SU-DHL-6 (cell line): ENCODE data around the gene ZNF91.

Source experiments
- H2AFZ ChIP-seq: fragments of 200-600 bp; sonication (generic); 2 replicates; pipeline ENCODE4 v1.6.1; 2014; ENCODE audit warnings: low read depth, mild to moderate bottlenecking, moderate library complexity, mixed read lengths, antibody characterized with exemption, low read length; ENCODE audit not compliant: severe bottlenecking
- H3F3A ChIP-seq: fragments of 200-600 bp; shearing (Covaris generic); 2 replicates; pipeline ENCODE4 v1.6.0; 2016; ENCODE audit warnings: antibody characterized with exemption, mild to moderate bottlenecking; ENCODE audit not compliant: insufficient read depth
- H3K27ac ChIP-seq: fragments of 200-600 bp; sonication (generic); 2 replicates; pipeline ENCODE4 v1.5.1; 2016; ENCODE audit warnings: low read depth, mild to moderate bottlenecking, low read length, moderate library complexity, mixed read lengths
- H3K27me3 ChIP-seq: fragments of 200-600 bp; sonication (generic), shearing (Covaris generic); 2 replicates; pipeline ENCODE4 v1.6.0; 2014; ENCODE audit warnings: mild to moderate bottlenecking, low read length
- H3K36me3 ChIP-seq: fragments of 200-600 bp; sonication (generic); 2 replicates; pipeline ENCODE4 v1.6.1; 2014; ENCODE audit warnings: mild to moderate bottlenecking, low read length, mixed read lengths
- H3K4me2 ChIP-seq: fragments of 300-600, 200-600 bp; shearing (Covaris generic), sonication (generic); 2 replicates; pipeline ENCODE4 v1.6.0; 2014; ENCODE audit warnings: low read length, low read depth, mild to moderate bottlenecking; ENCODE audit not compliant: poor library complexity, severe bottlenecking
- H3K4me3 ChIP-seq: fragments of 200-600 bp; sonication (generic); 2 replicates; pipeline ENCODE4 v1.5.1; 2014; ENCODE audit warnings: antibody characterized with exemption, low read length, mild to moderate bottlenecking, mixed read lengths; ENCODE audit not compliant: insufficient read depth, poor library complexity, severe bottlenecking
- H3K79me2 ChIP-seq: fragments of 200-600 bp; sonication (generic); 2 replicates; pipeline ENCODE4 v1.6.1; 2014; ENCODE audit warnings: mild to moderate bottlenecking, low read length, moderate library complexity; ENCODE audit not compliant: insufficient read depth
- H3K9ac ChIP-seq: fragments of 200-600 bp; sonication (generic); 2 replicates; pipeline ENCODE4 v1.7.0; 2014; ENCODE audit warnings: mild to moderate bottlenecking, low read length
- H3K9me2 ChIP-seq: fragments of 200-600 bp; sonication (generic); replicated peaks from 2 replicates; pipeline ENCODE4 v1.6.1; 2014; ENCODE audit warnings: low read length; ENCODE audit not compliant: insufficient read depth
- H3K9me3 ChIP-seq: fragments of 200-600 bp; sonication (generic); 2 replicates; pipeline ENCODE4 v1.6.1; 2014; ENCODE audit warnings: low read length, mixed read lengths; ENCODE audit not compliant: insufficient read depth
- H4K20me1 ChIP-seq: fragments of 200-600 bp; sonication (generic); 2 replicates; pipeline ENCODE4 v1.6.1; 2014; ENCODE audit warnings: low read depth, mild to moderate bottlenecking, antibody characterized with exemption, low read length, moderate library complexity, mixed read lengths
- CTCF ChIP-seq: fragments of 200-600 bp; sonication (generic); IDR thresholded peaks from one replicate; pipeline ENCODE4 v1.5.1; 2017; ENCODE audit warnings: antibody characterized with exemption, mild to moderate bottlenecking, low read length, moderate library complexity; ENCODE audit not compliant: insufficient read depth, poor library complexity, severe bottlenecking
- EZH2phosphoT487 ChIP-seq: fragments of 200-600 bp; sonication (generic), shearing (Covaris generic); conservative IDR thresholded peaks from 2 replicates; pipeline ENCODE4 v1.6.1; 2018; ENCODE audit warnings: mild to moderate bottlenecking, antibody characterized with exemption, low read length, moderate library complexity, mixed read lengths

The ZNF91 gene

GRCh38 chr19:23393121-23393520 lies 2.1 kb downstream of the ZNF91 start:
- Histone ChIP-seq H3K79me2 (peaks cover 66% of the 10 kb centered on the region), H3K9ac (no peak overlapping the region), H3K4me2 (peak overlapping the region; percentile 67), H3K27ac (0 out of 2 replicates have a peak overlapping the region, but pooled peaks have one; percentile 9), H4K20me1 (no peaks in the 10 kb centered on the region), H3K4me3 (peak overlapping the region; percentile 8), H3K27me3 (no peaks in the 10 kb centered on the region), H2AFZ (no peak overlapping the region), H3K9me3 (no peaks in the 10 kb centered on the region), H3K9me2 (no peaks in the 10 kb centered on the region), H3F3A (no peaks in the 10 kb centered on the region), H3K36me3 (peaks cover 36% of the 10 kb centered on the region)
- no peak for TF ChIP-seq EZH2phosphoT487
- TF ChIP-seq CTCF = no peak

GRCh38 chr19:23391236-23391635 lies 4.0 kb downstream of the ZNF91 start:
- TF ChIP-seq EZH2phosphoT487 (no peak), CTCF (no peak)
- no peaks in the 10 kb centered on the region for H4K20me1 ChIP-seq
- H3K9me3 ChIP-seq = 0 out of 2 replicates have a peak, but pooled peaks cover 7% of the 10 kb centered on the region
- no peaks in the 10 kb centered on the region for H3K27me3 ChIP-seq
- H2AFZ ChIP-seq = no peak overlapping the region
- H3K4me3 ChIP-seq = no peak overlapping the region
- H3K9ac ChIP-seq = no peak overlapping the region
- no peak overlapping the region for H3K27ac ChIP-seq
- peaks cover 85% of the 10 kb centered on the region for H3K79me2 ChIP-seq
- H3F3A ChIP-seq = no peaks in the 10 kb centered on the region
- H3K9me2 ChIP-seq = no peaks in the 10 kb centered on the region
- peaks cover 47% of the 10 kb centered on the region for H3K36me3 ChIP-seq
- H3K4me2 ChIP-seq = peak overlapping the region; percentile 10

GRCh38 chr19:23385404-23385803 lies 9.9 kb downstream of the ZNF91 start:
- Histone ChIP-seq H3K27me3 (no peaks in the 10 kb centered on the region), H3K4me3 (no peak overlapping the region), H3K79me2 (peaks cover 100% of the 10 kb centered on the region), H3K27ac (no peak overlapping the region), H4K20me1 (no peaks in the 10 kb centered on the region), H2AFZ (no peak overlapping the region), H3K9me3 (peaks cover 56% of the 10 kb centered on the region; the same call in 1 of the 2 replicates), H3K9ac (no peak overlapping the region), H3K36me3 (peaks cover 90% of the 10 kb centered on the region), H3K9me2 (no peaks in the 10 kb centered on the region), H3F3A (no peaks in the 10 kb centered on the region), H3K4me2 (no peak overlapping the region)
- TF ChIP-seq CTCF = no peak
- no peak for TF ChIP-seq EZH2phosphoT487
